Measurements from ENCODE around the gene SLC26A9.

Gene SLC26A9, protein sequence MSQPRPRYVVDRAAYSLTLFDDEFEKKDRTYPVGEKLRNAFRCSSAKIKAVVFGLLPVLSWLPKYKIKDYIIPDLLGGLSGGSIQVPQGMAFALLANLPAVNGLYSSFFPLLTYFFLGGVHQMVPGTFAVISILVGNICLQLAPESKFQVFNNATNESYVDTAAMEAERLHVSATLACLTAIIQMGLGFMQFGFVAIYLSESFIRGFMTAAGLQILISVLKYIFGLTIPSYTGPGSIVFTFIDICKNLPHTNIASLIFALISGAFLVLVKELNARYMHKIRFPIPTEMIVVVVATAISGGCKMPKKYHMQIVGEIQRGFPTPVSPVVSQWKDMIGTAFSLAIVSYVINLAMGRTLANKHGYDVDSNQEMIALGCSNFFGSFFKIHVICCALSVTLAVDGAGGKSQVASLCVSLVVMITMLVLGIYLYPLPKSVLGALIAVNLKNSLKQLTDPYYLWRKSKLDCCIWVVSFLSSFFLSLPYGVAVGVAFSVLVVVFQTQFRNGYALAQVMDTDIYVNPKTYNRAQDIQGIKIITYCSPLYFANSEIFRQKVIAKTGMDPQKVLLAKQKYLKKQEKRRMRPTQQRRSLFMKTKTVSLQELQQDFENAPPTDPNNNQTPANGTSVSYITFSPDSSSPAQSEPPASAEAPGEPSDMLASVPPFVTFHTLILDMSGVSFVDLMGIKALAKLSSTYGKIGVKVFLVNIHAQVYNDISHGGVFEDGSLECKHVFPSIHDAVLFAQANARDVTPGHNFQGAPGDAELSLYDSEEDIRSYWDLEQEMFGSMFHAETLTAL

DNA sequence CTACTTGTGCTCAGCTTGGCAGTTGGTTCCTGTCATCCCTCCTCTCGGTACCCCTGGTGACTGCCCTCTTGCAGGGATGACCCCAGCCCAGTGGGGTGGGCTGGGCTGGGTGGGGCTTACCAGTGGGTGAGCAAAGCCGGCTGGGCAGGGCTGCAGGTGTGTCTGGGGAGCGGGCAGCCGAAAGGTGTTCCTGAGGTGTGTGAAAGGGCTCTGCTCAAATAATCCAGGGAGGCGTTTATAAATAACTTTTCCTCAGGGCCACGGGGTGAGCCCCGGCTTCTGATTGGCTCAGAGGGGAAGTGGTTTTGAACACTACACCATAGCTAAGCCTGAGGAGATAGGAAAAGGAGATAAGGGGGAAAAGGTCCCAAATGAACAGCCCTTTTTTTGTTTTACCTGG is at the start of gene SLC26A9:
SLC26A9 (minus strand) TSS at position 212 of the 400 bp plus-strand sequence. CDS start 7,636 bp downstream, outside the sequence.
- DNase-seq (ENCODE audit: low read depth) = no peak

DNA sequence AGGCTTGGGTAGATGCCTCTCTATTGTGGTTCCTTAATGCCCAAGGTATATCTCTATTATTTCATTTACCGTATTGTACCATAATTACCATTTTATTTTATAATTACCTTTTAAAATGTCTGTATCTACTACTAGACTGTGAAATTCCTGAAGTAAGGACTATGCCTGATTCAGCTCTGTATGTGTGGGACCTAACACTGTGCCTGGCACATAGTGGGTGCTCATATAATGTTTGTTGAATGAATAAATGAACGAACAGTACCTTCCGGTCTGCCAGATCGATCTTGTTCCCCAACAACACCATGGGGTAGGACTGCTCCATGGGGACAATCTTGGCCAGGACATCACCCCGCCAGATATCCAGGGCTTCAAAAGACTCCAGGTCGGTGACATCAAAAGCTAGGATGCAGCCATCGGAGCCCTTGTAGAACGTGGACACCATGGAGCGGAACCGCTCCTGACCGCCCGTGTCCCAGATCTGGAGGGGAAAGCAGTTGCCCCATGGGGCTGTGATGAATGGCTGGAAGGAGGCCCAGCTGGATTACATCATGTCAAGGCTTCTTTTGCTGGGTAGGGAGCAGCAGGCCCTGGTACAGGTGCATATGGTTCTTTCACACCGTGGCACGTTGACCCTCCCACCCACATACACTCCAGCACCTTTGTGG is 49.1 kb upstream of the SLC26A9 start:
- DNase-seq (ENCODE audit: low read depth) = no peak

DNA sequence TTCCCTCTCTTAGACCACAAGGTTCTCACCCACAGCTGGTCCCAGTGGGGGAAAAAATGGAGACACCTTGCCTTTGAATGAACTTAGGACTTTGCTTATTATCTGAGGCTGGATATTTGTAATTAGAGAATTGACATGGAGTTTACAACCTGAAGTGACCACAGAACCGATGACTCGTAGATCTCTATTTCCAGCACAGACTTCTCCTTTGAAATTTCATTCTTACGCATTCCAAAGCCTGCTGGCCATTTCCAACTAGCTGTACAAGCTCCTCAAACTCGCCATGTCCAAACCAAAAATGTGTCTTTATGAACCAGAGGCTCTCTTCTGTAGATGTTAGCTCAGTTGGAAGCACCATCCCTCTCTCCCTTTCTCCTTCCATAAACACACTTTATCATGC is 48.0 kb upstream of the SLC26A9 start:
- no peak for DNase-seq (ENCODE audit: low read depth)

DNA sequence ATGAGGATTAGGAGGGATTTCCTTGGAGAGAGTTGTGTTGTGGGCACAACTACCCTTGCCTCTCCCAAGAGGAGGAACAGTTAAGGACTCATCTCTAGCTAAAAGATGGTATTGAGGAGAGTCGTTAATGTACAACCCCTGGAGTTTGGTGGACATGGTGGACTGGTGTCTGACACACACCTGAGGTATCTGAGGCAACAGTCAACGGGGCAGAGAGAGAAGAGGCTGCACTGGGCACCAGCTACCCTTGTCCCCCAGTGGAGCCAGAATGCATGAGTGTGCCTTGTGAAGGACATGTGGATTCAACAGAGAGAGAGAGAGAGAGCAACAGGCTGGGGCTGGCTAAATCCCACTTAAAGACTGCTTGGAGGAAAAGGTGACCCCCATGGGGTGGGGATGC is 47.0 kb upstream of the SLC26A9 start:
- no peak for DNase-seq (ENCODE audit: low read depth)

DNA sequence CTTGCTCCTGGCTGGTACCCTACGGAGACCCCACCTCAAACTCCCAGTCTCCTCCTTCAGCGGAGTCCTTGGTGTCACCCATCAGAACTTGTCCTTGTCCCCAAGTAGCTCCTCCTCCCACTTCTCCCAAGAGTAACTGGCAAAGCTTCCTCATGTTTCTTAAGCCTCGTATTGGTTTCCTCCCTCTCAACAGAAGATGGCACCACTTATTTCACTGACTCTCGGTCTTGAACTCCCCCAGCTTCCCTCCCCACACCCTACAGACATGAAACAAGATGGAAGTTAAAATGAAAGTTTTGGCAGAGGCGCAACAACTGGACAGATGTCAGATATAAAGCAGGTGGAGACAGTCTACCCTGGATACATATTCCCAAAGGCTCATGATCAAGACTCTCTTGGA is 46.5 kb upstream of the SLC26A9 start:
- DNase-seq (ENCODE audit: low read depth) = no peak

DNA sequence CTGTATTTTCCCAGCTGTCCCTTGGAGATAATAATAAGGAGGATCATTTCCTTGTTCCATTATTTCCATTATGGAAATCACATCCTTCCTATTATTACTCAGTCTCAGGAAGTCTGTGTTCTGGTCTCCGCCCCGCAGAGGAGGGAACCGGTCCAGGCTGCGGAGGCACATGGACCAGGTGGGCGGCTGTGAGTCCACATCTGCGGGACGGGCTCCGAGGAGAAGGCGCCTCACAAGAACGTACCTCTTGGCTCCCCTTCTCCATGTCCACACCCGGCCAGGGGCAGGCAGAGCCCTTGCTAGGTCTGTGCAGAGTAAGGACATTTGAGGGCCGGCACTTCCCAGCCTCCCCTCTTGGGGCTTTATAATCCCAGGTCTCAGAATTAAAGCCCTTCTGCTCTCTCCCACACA is 45.3 kb upstream of the SLC26A9 start:
- DNase-seq (ENCODE audit: low read depth) = no peak

DNA sequence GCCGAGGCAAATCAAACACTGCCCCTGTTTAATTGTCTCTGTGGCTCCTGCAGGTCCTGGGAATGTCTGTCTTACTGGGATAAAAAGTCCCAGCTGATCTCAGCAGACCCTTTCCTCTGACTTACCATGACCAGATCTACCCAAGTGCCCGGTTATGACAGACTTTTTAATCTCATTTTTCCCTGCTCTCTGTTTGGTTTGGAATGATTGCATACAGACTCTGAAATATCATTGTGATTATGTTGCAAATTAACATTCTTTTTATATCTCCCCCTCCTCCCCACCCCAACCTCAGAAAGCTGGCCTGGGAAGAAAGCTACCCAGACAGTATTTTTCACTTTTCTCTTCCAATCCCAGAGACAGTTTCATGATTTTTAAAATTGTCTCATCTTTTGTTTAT is 43.6 kb upstream of the SLC26A9 start:
- DNase-seq (ENCODE audit: low read depth) = no peak

DNA sequence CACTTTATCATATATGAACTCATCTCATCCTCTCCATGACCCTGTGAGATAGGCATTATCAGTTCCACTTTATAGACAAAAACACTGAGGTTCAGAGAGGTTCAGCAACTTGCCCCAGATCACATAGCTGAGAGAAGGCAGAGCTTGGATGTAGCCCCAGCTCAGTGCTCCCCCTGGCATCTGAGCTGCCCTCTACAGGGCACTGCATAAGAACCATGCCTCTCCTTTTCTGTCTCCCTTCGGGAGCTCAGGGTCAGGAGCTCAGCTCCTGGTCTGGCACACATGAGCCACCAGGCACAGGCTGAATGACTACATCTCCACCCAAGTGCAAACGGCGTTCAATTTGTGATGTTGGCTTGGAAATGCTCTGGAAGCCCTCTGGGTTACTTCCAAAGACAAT is 43.0 kb upstream of the SLC26A9 start:
- no peak for DNase-seq (ENCODE audit: low read depth)

DNA sequence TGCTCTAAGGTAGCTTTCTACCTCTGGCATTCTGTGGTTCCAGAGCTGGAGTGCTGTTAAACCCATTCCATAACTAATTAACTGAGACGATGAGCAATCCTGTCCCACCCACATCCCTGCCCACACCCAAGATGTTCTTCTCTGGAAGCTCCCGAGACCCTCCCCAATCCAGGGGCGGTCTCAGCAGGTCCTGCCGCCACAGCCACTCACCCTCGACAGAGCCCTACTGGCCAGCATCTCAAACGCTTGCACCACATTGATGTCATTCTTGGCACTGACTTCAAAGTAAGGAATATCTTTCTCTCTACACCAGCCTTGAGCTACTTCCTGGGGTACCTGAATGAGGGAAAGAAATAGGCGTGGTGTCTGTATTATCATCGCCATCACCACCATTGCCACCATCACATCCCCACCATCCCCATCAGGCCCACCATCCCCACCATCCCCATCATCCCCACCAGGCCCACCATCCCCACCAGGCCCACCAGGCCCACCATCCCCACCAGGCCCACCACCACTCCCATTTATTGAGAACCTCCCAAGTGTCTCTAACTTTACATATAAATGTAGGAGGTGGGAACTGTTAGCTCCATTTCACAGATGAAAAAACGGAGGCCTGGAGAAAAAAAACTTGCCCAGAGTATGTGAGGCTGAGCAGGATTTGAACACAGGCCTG is 42.2 kb upstream of the SLC26A9 start:
- no peak for DNase-seq (ENCODE audit: low read depth)

DNA sequence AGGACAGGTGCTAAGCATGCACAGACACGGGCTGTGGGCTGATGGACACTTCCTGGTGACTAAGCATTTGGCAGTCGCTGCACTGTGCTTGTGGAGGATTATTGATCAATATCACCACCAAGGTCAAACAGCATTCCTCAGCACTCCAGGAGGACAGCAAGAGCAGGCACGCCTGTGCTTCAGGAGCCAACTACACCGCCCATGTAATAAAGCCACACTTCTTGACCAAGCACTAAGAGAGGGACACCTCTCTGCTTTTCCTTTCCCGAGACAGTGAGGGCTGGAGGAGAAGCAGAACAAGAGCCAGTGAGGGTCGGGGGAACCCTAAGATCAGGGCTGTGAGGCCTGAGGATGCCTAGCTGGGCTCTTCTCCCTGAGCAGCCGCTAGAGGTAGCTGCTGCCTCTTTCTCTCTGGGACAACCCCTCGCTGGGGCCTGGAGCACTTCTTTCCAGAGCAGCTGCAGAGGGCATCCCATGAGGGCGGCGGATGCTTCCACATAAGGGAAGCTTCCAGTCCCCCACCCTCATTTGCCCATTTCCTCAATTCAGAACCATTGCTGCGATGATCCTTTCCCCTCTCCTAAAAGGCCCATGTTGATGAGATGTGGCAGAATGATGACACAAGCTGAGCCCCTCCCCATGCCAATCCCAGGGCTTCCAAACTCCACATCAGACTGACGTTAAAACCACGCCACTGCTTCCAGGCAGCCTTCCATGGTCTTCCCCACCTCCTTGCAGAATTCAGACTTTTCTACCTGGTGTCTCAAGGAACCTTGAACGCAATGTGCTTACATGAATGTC is 40.9 kb upstream of the SLC26A9 start:
- DNase-seq (ENCODE audit: low read depth) = peak; percentile 44

DNA sequence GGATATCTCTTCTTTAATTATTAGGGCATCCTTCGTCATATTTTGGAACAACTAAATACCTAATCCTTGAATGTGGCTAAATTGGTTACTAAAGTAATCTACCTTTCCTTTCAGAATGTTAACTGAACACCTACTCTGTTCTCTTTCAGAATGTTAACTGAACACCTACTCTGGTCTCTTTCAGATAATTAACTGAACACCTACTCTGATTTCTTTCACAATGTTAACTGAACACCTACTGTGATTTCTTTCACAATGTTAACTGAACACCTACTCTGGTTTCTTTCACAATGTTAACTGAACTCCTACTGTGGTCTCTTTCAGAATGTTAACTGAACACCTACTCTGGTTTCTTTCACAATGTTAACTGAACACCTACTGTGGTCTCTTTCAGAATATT is 38.0 kb upstream of the SLC26A9 start:
- no peak for DNase-seq (ENCODE audit: low read depth)

DNA sequence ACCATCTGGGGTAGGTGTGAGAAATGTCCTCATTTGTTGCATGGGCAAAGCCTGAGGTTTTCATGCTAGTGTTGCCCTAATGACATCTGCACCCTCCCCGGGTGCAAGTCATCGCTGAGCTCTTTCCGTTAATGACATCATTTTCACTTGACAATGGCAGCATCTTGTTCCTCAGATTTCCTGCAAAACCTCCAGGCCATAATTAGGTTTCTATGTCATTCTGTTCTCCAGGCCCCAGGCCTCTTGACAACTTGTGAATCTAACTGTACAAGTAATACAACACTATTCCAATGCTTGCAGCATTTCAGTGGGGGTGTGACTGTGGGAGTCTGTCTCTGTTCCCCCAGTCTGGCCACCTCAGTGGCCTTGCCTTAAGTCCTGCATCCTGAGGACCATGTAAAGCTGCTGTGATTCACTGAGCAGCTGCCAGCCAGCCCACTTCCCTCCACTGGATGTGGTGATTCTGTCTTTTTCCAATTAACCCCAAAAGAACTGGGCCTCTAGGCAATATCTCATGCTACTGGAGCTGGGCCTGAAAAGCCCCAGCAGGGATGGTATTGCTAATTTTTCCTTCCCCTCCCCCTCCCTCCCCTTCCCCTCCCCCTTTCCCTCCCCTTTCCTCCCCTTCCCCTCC is 37.1 kb upstream of the SLC26A9 start:
- DNase-seq (ENCODE audit: low read depth) = no peak

DNA sequence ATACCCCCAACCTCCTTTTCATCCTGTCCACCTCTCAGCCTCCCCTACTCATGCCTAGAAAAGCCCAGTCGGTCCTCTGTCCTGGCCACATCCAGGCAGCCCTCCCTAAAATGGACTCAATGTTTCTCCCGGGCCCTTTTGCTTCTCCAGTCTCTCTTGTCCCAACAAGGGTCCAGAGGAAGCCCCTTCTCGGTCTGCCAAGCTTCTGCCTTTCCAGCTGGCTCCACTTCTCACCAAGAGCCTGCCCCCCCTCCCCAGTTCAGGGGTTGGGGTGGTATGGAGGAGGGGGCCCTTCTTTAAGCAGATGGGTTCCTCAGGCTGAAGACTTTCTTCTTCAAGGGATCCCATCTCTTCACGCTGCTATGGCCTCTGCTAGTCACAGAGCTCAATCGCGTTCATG is 36.0 kb upstream of the SLC26A9 start:
- DNase-seq (ENCODE audit: low read depth) = no peak

DNA sequence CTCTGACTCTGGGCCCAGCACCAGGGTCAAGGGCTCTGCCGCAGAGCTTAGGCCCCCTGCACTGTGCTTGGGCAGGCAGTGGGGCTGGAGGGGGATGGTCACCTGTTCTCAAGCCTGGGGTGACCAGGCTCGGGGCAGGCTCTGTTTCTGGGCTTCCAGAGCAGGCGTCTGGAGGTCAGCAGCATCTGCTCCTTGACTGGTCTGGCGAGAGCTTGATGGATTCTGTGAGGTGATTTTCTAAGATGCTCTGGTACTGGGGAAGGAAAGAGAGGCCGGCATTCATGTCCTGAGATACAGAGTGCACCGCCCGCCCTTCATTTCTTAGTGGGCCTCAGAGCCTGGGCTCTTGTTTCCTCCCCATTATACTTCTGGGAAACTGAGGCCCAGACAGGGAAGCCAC is 35.4 kb upstream of the SLC26A9 start:
- no peak for DNase-seq (ENCODE audit: low read depth)

DNA sequence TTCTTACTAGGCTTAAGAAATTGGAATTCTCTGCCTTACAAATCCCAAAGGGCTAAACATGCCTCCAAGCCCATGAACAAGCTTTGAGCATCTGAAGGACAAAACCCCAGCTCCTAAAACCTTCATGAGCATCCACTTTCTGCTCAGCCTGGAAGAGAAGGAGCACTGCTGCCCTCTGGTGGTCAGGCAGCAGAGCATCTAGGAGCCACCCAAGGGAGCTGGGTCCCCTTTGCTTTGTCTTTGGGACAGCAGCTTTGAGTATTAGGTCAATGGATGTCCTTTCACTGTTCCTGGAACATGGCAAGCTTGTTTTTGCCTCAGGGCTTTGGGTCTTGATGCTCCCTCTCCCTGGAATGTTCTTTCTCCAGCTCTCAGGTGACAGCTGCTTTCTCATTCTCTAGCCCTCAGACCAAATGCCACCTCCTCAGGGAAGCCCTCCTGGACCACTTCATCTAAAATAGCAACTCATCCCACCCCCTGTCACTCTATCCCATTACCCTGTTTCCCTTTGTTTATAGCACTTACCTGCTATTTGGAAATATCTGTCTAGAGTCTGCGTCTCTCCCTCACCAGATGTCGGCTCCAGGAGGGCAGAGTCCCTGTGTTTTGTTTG is 34.3 kb upstream of the SLC26A9 start:
- peak; percentile 66 for DNase-seq (ENCODE audit: low read depth)

DNA sequence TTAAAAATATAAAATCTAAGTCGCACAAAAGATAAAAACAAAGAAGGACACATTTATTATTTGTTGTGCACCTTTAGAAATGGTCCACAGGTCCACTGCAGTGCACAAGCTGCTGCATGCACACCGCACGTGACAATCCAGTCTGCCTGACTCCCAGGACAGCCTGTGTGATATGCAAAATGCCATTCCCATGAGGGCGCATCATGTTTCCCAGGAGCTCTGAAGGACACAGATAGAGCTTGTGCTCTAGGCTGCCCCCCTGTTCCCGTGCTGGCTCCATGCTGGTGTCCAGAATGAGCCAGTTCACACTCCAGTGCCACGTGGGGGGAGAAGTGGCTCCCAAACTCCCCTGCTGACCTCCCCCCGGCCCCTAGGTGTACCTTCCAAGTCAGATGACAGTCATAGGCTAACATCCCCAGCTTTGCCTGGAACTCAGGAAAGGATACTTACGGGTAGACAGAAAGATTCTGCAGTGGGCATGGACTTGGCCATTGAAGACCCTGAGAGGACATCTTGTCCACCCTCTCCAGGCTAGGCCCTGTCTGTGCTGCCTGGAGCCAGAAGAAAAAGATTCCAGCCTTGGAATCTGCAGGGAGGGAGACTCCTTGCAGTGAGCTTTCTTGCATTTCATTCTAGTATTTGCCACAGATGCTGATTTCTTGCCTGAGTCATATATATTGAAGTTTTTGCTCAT is 33.6 kb upstream of the SLC26A9 start:
- peak; percentile 73 for DNase-seq (ENCODE audit: low read depth)

DNA sequence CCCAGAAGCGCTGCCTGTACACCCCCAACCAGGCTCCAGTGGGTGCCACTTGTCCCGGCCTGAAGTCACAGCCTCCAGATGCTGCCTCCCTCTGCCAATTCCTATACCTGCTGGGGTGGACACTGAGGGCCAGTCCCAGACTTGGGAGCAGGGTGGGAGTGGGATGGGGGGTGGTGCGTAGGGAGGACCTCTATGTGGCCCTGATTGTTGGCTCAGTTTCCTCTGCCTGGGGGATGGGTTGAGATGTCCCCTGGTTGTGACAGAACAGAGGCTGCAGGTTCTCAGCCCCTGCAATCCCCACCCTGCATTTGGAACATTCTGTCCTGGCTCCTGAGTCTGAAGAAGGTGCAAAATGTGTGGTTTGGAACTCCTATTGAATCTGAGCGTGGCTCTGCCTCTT is 32.8 kb upstream of the SLC26A9 start:
- DNase-seq (ENCODE audit: low read depth) = no peak

DNA sequence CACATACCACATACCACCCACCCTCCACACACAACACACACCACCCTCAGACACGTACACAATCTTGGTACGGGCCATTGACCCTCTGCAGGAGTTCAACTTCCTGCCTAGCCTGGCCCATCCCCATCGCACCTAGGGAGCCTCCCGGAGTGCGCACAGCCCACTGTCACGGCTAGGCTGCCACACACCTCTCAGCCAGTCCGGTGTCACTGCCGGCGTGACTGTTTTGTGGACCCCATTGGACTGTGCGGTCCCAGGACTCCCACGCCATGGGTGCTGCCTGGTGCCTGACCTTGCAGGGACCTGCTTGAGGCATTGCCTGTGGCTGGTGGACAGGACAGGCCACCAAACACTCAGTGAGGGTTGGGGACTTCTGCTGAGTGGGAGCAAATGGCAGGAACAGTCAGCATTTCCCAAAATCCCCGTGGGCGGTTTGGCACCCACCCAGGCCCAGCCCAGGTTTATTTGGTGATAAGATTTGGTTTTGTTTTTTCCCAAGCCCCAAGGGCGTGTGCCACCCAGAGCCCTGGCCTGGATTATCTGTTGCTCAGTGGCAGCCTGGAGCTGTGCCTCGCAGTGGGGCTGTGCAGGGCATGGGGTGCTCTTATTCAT is 32.2 kb upstream of the SLC26A9 start:
- DNase-seq (ENCODE audit: low read depth) = no peak

DNA sequence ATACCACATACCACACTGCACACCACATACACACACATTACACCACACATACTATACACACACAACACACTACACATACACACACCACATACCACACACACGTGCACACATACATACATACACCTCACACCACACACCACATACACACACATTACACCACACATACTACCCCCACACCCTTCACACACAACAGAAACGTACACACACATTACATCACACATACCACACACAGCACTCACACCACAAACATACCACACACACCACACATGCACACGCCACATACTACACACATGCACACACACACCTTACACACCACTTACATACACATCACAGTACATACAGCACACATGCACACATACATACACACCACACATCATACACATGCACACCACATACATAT is 31.5 kb upstream of the SLC26A9 start:
- no peak for DNase-seq (ENCODE audit: low read depth)
